ENCODE data around the gene TMEM100. TPM values are rescaled to one million over a fixed set of nuclear protein-coding genes. Genes with fewer than 3 reads are reported as not detected.

Gene TMEM100
- polyA plus RNA-seq, 3 donors: not detected

- H3K27ac ChIP-seq (ENCODE audit: low read depth in 1 of 2, low read length in 2 of 2): no peak overlapping the region
- peaks cover 5 to 14% of the 10 kb centered on the region in 2 donors for H3K4me1 ChIP-seq (ENCODE audit: control insufficient read depth in 1 of 2, insufficient read depth in 2 of 2, low read length in 2 of 2)
- no peaks in the 10 kb centered on the region for H3K27me3 ChIP-seq (ENCODE audit: control insufficient read depth in 2 of 2, insufficient read depth in 2 of 2, low read length in 2 of 2)
- H4K20me1 ChIP-seq (ENCODE audit: insufficient read depth, low read length): peaks cover 7% of the 10 kb centered on the region
- Mint-ChIP-seq H3K27me3 (ENCODE audit: low read depth in 3 of 3) (no peaks in the 10 kb centered on the region), H3K27ac (no peak overlapping the region), H3K4me1 (peaks cover 21% of the 10 kb centered on the region), H3K36me3 (peaks cover 16 to 21% of the 10 kb centered on the region in 2 donors), H3K9me3 (no peaks in the 10 kb centered on the region), H3K4me3 (no peak overlapping the region)
- H3K36me3 ChIP-seq (replicated peaks in 1 of 2; ENCODE audit: control insufficient read depth in 1 of 2, insufficient read depth in 2 of 2, low read length in 2 of 2): peaks cover 0 to 17% of the 10 kb centered on the region in 2 donors
- no peak overlapping the region for H2AFZ ChIP-seq (ENCODE audit: insufficient read depth, low read depth, low read length, poor library complexity, severe bottlenecking)
- H3K9me3 ChIP-seq (replicated peaks in 1 of 2; ENCODE audit: control insufficient read depth in 1 of 2, insufficient read depth in 1 of 2, low read length in 2 of 2): no peaks in the 10 kb centered on the region
- peaks cover 31% of the 10 kb centered on the region for H3K79me2 ChIP-seq (ENCODE audit: insufficient read depth, low read length)
- no peak for TF ChIP-seq CTCF (IDR thresholded peaks at IDR 0.05)
- H3K4me3 ChIP-seq (replicated peaks in 1 of 3; ENCODE audit: low read depth in 2 of 3, low read length in 3 of 3): no peak overlapping the region
- DNase-seq: no peak
- intact Hi-C loops (cut with micrococcal nuclease): no loop called here
- no peak overlapping the region for H3K9ac ChIP-seq (ENCODE audit: insufficient read depth, low read length, poor library complexity, severe bottlenecking)
- H3K4me2 ChIP-seq (replicated peaks; ENCODE audit: extremely low read depth, low read length, poor library complexity, severe bottlenecking): no peak overlapping the region
Measured at GRCh38 chr17:55758171-55758570, 35.5 kb upstream of the TMEM100 start.

GRCh38 chr17:55757659-55758058 is 35.0 kb upstream of the TMEM100 start:
- no peak overlapping the region for H3K27ac Mint-ChIP-seq
- H3K27me3 Mint-ChIP-seq (ENCODE audit: low read depth in 3 of 3): no peaks in the 10 kb centered on the region
- Histone ChIP-seq H3K27me3 (ENCODE audit: control insufficient read depth in 2 of 2, insufficient read depth in 2 of 2, low read length in 2 of 2) (no peaks in the 10 kb centered on the region), H3K4me1 (ENCODE audit: control insufficient read depth in 1 of 2, insufficient read depth in 2 of 2, low read length in 2 of 2) (peaks cover 5 to 14% of the 10 kb centered on the region in 2 donors), H3K36me3 (replicated peaks in 1 of 2; ENCODE audit: control insufficient read depth in 1 of 2, insufficient read depth in 2 of 2, low read length in 2 of 2) (peaks cover 0 to 17% of the 10 kb centered on the region in 2 donors), H3K79me2 (ENCODE audit: insufficient read depth, low read length) (peaks cover 35% of the 10 kb centered on the region), H4K20me1 (ENCODE audit: insufficient read depth, low read length) (peaks cover 7% of the 10 kb centered on the region), H3K27ac (ENCODE audit: low read depth in 1 of 2, low read length in 2 of 2) (no peak overlapping the region), H3K4me2 (replicated peaks; ENCODE audit: extremely low read depth, low read length, poor library complexity, severe bottlenecking) (no peak overlapping the region), H3K9ac (ENCODE audit: insufficient read depth, low read length, poor library complexity, severe bottlenecking) (no peak overlapping the region), H3K4me3 (replicated peaks in 1 of 3; ENCODE audit: low read depth in 2 of 3, low read length in 3 of 3) (no peak overlapping the region), H2AFZ (ENCODE audit: insufficient read depth, low read depth, low read length, poor library complexity, severe bottlenecking) (no peak overlapping the region), H3K9me3 (replicated peaks in 1 of 2; ENCODE audit: control insufficient read depth in 1 of 2, insufficient read depth in 1 of 2, low read length in 2 of 2) (no peaks in the 10 kb centered on the region)
- no peak for TF ChIP-seq CTCF (IDR thresholded peaks at IDR 0.05)
- H3K36me3 Mint-ChIP-seq: peaks cover 19 to 21% of the 10 kb centered on the region in 2 donors
- peaks cover 25% of the 10 kb centered on the region for H3K4me1 Mint-ChIP-seq
- no peak overlapping the region for H3K4me3 Mint-ChIP-seq
- intact Hi-C loops (cut with micrococcal nuclease): no loop called here
- H3K9me3 Mint-ChIP-seq: no peaks in the 10 kb centered on the region
- DNase-seq: no peak
- WGBS (ENCODE audit: insufficient coverage): no CpG with 5 or more reads among the region's 1 CpG

Measured in CD14-positive monocyte (primary cell).